Gastroesophageal sphincter (tissue), 3 donors: ENCODE data around the gene DMBT1.

ENCODE experiments used
- CTCF ChIP-seq, 4 experiments: fragments of 200-600 bp in 2 of 4; fragments of 450-650 bp in 2 of 4; sonication (generic) in 1 of 4; IDR thresholded peaks; one replicate each; pipeline ENCODE4 v1.5.1; 2017 to 2019; ENCODE audit warnings: antibody characterized with exemption in 4 of 4, mild to moderate bottlenecking in 2 of 4, moderate library complexity in 2 of 4
- EP300 ChIP-seq: sonication (generic); formaldehyde crosslinking; IDR thresholded peaks from one replicate; pipeline ENCODE4 v1.6.1; 2017; ENCODE audit warnings: antibody characterized with exemption, mild to moderate bottlenecking
- POLR2A ChIP-seq, 2 donors: fragments of 450-650 bp; IDR thresholded peaks; one replicate each; pipeline ENCODE4 v1.6.1; 2017; ENCODE audit warnings: antibody characterized with exemption in 2 of 2, mild to moderate bottlenecking in 2 of 2, moderate library complexity in 1 of 2
- POLR2AphosphoS5 ChIP-seq: sonication (generic); formaldehyde crosslinking; IDR thresholded peaks from one replicate; pipeline ENCODE4 v1.6.1; 2017; ENCODE audit warnings: antibody characterized with exemption

GRCh38 chr10:122514045-122514840, 46.3 kb upstream of the DMBT1 start:
- TF ChIP-seq POLR2A (IDR thresholded peaks at IDR 0.05) (no peak), POLR2AphosphoS5 (no peak), CTCF (IDR thresholded peaks at IDR 0.05) (no peak), EP300 (no peak)
